ENCODE data around the gene DEPDC1.

DEPDC1 gene

DNA sequence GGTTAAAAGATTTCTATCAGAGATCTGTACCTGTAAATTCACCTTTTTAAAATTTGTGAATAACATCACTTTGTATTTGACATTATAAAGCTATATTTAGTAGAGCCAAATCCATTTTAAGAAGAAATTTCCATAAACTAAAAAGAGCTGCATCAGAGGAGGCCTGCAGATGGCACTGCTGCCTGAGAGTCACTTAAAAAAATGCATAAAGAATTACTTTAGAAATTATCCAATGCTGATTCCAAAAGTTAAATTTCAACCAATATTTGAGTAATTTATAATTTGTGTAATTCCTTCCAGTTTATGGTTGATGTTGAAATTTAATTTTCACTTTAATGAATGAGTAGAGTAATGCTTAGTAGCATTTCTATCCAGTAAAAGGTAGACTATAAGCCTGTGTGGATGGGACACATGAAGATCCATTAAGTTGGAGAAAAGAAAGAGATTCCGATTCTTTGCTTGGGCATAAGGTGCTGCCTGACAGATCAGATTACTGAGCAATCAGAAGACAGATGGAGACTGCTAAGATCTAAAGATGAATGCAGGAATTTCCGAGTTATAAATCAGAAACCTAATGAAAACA is 26.4 kb downstream of the DEPDC1 start:
- no peak for DNase-seq

DNA sequence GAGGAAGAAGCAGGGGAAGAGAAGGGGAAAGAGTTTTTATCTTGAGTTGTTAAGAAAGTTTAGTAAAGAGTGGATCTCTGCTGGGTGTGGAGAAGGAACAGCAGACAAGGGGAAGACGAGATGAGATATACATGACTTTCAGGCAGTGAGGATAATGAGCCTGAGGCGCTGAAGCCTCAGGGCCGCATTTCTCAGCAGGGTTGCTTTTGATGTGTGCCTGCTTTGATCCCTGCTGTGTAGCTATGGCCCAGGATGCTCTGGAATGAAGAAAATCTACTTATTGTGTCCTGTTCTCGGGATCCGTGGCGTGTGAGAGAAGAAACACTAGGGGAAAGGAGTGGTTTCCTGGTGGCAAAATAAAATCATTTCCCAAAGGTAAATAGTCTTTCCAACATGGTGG is 32.0 kb downstream of the DEPDC1 start:
- no peak for DNase-seq

DNA sequence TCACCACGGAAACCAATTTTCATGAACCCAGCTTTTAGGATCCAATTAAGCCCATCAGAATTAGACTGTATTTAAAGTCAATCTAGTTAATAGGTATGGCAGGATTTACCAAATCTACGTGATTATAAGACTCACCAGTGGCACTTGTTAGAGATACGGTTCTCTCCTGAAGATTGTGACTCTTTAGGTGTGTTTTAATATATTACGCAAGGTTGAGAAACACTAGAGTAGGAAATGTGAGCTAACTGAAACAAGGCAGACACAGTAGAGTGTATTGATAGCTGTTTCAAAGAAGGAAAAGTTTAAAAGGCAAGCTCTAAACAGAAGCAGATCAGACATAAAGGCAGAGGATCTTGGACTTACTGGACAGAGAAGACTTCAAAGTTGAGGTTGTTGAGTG is 35.9 kb downstream of the DEPDC1 start:
- DNase-seq: no peak

DNA sequence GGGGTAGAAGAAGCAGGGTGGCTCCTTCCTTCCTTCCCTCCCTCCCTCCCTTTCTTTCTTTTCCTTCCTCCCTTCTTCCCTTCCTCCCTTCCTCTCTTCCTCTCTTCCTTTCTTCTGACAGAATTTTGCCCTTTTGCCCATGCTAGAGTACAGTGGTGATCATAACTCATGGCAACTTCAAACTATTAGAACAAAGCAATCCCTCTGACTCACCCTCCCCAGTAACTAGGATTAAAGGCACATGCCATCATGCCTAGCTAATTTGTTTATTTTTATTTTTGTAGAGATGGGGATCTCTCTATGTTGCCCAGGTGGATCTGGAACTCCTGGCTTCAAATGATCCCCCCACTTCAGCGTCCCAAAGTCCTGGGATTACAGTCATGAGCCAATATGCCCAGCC is 37.1 kb downstream of the DEPDC1 start:
- no peak for DNase-seq

DNA sequence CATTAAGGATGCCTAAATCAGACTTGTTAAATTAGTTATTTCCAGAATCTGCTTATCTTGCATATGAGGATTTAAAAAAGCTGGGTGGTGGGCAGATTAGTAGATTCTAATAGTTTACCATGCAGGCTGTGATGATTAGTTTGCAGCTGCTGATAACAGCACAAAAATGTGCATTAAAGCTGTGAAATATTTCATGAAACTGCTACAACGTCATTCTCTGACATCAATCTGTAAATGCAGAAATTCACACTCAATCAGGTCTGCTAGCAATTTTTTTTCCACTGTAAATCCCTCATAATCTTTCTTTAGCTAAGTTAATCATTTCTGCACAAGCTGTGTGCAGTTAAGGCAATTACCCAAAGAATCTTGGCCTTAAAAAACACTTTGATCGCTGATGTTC is 37.8 kb downstream of the DEPDC1 start:
- DNase-seq: no peak

DNA sequence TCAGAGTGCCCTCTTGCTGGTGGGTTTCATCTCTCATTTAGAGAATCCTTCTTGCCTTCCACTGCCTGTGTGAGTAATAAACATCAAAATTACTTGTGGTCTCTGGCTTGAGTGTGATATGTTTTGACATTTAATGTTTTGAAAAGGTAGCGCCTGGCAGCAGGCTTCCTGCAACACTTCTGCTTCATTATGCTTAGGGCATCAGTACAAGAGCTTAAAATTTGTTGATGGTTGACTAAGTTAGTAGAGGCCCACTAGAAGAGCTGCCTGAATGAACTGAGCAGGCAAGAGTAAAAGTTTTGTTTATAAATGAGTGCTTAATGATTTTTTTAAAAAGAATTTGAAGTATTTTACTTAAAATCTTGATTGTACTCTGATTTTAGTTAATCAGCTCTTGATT is 40.7 kb downstream of the DEPDC1 start:
- no peak for DNase-seq

DNA sequence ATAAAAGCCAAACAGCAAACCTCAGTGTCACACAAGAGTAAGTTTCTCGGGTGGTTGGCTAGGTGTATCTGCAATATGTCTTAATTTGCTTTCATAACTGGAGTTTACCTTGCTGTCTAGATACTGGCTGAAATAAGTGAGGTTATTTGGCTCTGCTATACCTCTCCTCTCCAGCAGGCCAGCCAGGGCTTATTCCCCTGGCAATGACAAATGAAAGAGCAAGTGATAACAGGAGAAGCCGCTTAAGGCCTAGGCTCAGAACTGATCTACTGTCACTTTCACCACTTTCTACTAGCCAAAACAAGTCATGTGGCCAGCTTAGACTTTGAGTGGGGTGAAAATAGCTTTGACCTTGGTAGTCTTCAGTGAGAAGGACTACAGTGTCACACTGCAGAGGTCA is 42.3 kb downstream of the DEPDC1 start:
- DNase-seq: no peak

DNA sequence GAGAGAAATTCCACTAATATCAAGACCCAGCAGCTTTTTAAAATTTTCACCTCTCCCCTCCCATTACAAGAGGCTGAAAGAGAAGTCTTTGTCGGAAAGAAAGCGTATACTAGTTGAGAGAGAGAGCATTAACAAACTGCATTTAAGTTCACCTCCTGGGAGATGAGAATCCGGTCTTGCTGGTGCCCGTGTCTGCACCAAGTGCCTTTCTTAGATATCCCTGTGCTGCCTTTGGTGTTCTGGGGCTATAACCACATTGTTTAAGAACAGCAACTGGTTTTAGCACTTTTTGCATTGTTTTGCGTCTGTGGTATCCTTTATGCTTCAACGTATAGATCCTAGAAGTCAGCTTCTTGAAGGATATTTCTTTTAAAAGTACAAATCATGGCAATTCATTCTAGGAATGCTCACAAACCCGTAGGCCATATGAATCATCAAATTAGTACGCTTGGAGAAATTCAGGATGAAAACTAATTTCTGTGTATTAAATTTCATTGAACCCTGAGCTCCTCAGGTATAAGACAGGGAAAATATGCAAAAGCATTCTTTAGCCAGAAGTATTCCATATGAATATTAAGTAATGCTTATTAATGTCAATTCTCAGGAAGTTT is 43.7 kb downstream of the DEPDC1 start:
- DNase-seq: no peak

DNA sequence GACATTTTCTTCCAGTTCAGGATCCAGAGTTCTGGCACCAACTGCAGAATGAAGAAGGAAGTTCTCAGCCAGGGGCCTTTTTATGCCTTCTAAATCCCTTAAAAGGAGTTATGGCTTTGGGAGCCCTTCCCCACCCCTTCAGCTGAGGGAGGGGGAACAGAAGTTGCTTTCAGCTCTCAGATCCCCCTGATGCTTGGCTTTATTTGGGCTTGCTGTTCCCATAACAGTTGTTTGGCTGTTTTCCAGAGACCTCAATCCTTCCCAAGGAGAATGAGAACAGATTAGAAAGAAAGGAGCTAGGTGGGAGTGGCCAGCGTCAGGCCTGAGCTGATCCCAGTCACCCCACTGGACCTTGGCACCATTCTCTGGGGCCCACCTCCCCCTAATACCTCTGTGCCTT is 47.0 kb downstream of the DEPDC1 start, which contains the start of gene RPE65:
RPE65 (minus strand) TSS at position 54 of the 400 bp plus-strand sequence; CDS start at position 5, 49 bp downstream.
- no peak for DNase-seq

DNA sequence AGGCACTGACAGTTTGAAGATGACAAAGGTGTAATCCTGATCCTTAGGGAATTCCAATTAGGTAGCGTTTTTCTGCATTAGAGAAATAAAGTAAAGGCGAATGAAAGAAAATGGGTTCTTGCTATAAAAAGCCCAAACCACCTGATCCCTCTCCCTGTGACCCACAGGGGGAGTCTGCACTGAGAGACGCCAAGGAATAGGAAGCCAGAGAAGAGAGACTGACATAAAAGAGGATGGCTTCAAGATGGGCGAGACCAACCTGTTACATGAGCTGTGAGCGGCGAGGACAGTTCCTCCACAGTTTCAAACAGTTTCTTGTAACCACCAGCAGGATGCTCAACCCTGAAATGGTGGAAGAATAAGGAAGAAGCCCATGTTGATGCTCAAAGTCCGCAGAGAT is 48.5 kb downstream of the DEPDC1 start:
- no peak for DNase-seq

DNA sequence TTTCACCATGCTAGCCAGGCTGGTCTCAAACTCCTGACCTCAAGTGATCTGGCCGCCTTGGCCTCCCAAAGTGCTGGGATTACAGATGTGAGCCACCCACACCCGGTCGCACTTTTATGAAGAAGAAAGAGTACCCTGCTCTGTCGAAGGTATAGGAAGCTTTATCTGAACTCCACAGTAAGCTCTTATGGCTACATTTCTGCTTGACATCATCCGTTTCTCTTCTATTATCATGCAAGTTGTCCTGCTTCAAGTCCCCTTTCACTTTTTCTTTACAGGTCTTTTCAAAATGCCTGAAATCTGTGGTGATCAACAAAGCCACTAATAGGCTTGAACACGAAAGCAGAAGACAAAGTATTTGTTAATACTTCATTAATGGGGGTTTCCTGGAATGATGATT is 51.2 kb downstream of the DEPDC1 start:
- no peak for DNase-seq

DNA sequence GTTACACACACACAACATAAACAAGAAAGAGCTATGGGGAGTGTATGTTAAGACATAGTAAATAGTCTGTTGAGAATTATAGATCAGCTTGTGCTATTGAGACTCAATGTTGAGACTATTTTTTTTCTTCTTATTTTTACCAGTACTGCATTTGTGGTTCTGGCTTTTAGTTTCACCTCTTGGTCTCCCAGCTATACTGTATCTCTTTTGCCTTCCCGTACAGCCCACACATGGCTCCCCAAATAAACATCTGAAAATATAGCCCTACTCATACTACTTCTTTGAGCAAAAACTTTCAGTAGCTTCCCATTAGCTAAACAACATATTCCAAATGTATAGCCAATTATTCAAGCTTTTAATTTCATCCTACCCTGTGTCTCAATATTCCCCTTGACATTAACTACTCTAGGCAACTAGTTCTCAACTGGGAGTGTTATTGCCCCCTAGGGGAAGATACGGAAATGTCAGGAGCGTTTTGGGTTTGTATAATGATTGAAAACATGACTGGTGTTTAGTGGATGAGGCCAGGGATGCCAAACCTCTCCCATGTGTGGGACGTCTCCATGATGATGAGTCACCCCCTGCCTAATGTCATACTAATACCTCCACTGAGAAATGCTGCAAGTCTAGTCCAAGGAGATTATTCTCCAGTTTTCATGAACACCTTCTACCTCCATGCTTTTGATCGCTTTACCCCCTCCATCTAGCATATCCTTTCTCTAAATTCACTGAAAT is 53.9 kb downstream of the DEPDC1 start:
- DNase-seq: no peak

DNA sequence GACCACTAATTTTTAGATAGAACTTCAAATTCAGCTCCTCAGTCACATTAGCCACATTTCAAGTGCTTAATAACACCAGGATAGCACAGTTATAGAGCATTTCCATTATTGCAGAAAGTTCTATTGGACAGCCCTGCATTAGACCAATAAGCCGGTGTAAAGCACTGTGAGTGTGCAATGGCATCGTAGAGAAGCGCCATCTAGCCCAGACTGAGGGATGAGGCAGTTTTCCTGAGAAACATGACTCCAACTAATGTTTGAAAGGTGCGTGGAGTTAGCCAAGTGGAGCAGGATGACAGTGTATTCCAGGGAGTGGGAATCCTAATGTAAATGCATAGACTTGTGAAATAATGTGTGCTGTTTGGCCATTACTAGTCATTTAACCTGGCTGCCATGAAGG is 54.9 kb downstream of the DEPDC1 start:
- no peak for DNase-seq

DNA sequence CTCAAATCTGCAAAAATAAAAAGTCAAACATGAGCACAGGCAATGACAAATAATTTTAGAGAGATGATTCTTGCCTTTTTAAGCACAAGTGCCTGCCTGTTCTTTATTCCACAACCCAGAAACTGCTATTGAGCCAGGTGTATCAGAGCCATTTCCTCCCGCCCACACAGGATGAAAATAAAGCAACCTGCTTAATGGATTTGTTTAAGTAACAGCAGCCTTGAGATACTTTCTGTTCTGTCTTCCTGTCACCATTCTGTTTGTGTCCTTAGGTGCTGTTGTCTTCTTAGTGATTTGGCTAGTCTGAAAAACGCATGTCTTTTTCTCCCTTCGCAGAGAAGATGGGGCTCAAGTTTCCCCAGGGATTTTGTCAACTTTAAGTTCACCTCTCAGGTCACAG is 58.6 kb downstream of the DEPDC1 start:
- no peak for DNase-seq

DNA sequence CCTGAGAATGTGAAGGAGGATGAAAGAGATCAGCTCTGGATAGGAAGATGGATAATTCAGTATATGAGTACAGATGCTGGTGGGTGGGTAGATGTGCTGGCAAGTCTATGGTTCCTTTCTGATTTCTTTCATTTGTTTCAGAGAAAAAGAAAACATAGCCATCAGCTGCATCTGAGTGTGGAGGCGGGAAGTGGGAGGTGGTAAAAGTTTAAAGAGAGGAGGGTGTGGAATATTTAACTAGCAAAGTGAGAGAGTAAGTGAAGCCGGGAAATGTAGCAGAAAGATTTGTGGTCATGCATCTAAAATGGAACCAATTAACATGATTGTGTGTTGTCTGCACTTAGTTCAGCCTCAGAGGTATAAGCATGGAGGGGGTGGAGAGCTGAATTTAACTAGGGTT is 63.5 kb downstream of the DEPDC1 start:
- no peak for DNase-seq

DNA sequence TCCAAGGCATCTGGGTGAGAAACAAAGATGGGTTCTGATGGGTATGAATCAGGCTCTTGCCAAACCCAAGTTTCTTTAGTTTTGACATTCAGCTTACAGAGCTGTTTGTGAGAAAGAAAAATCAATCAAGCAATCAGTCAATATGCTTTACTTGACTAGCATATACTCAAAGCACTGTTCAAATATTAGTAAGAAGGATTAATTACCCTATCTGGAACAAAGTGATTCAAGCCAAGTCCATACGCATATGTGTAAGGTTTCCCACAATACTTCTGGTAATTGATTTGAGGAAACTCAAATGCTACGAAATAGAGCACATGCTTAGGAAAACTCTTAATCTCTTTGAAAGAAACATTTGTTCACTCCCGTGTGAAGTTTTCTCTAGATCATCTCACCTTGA is 65.8 kb downstream of the DEPDC1 start:
- no peak for DNase-seq

DNA sequence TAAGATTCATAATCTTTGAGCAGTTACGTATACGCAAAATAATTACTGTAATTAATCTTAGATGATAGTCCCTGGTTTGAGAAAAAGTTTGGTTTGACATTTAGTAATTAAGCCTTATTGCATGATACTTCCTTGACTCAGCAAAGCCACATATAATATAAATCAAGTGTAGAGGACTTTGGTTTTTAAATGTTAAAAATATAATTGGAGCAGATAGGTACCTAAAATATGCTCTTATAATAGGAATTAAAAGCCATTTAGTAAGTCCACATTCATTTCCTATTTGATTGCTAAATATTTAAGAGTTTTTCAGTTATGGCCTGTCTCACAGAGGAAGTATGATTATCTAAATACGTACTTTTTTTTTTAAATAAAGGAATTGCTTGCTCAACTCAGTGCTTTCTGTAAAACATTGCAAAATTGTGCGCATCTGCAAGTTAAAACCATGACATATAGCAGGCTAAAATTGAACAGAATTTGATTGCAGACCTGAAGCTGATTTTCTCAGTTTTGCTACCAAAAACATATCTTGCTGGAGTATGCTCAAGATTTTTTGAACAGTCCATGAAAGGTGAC is 67.6 kb downstream of the DEPDC1 start:
- no peak for DNase-seq

DNA sequence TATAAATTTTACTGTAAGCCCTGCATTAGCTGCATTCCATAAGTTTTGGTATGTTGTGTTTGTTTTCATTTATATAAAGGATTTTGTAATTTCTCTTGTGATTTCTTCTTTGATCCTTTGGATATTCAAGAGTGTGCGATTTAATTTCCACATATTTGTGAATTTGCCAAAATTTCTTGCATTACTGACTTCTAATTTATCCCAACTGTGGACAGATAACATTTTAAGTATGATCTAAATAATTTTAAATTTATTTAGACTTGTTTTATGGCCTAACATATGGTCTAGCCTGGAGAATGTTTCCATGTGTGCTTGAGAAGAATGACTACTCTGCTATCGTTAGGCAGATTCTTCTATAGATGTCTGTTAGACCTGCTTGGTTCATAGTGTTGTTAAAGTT is 70.3 kb downstream of the DEPDC1 start:
- no peak for DNase-seq

All from NCI-H2029 (cell line).